Left ventricle myocardium inferior (tissue), 1 donor: Measurements from ENCODE around the gene DYDC2. TPM values are rescaled to one million over a fixed set of nuclear protein-coding genes. Genes with fewer than 3 reads are reported as not detected.
"Not testable (repeated sequence)": the region's sequence is repeated elsewhere in the genome, so short reads cannot be mapped to it uniquely, and the experiment has no call there.

Source experiments
- DNase-seq: peaks from one replicate; pipeline ENCODE4 v3.0.0-alpha.2; 2020
- H3K27ac ChIP-seq: fragments of 200-600 bp; replicated peaks from 2 replicates; pipeline ENCODE4 v1.8.0; 2021
- H3K27me3 ChIP-seq: fragments of 200-600 bp; 2 replicates; pipeline ENCODE4 v1.8.0; 2021; ENCODE audit warnings: low read depth
- H3K36me3 ChIP-seq: fragments of 200-600 bp; 2 replicates; pipeline ENCODE4 v1.8.0; 2021
- H3K4me1 ChIP-seq: fragments of 200-600 bp; 2 replicates; pipeline ENCODE4 v1.8.0; 2021
- H3K4me3 ChIP-seq: fragments of 200-600 bp; 2 replicates; pipeline ENCODE4 v1.8.0; 2021; ENCODE audit warnings: mild to moderate bottlenecking, moderate library complexity
- H3K9me3 ChIP-seq: fragments of 200-600 bp; replicated peaks from 2 replicates; pipeline ENCODE4 v1.8.0; 2021
- intact Hi-C: fragments of 100-400 bp; cut with micrococcal nuclease; formaldehyde crosslinking; loops from one replicate; pipeline ENCODE4 v1.11.0; 2022
- total RNA-seq: library from RNA; stranded (reverse); fragmentation: NEBNext Ultra II Directional; extraction: Animal tissue kit (Norgen Biotek cat#: 25700); gene quantifications from one replicate; pipeline ENCODE4 v1.2.1, GENCODE V29; 2021
- TF ChIP-seq, protein P1 (sequence below): fragments of 200-600 bp; IDR thresholded peaks from 2 replicates; pipeline ENCODE4 v1.8.0; 2021; ENCODE audit warnings: antibody characterized with exemption, mild to moderate bottlenecking, borderline replicate concordance
- donor health status: DM: no; HTN: yes; CAD: no; lungs with severe emphysema.

DYDC2 gene
- total RNA-seq, 1 donor from 2014 or later = not detected

DNA sequence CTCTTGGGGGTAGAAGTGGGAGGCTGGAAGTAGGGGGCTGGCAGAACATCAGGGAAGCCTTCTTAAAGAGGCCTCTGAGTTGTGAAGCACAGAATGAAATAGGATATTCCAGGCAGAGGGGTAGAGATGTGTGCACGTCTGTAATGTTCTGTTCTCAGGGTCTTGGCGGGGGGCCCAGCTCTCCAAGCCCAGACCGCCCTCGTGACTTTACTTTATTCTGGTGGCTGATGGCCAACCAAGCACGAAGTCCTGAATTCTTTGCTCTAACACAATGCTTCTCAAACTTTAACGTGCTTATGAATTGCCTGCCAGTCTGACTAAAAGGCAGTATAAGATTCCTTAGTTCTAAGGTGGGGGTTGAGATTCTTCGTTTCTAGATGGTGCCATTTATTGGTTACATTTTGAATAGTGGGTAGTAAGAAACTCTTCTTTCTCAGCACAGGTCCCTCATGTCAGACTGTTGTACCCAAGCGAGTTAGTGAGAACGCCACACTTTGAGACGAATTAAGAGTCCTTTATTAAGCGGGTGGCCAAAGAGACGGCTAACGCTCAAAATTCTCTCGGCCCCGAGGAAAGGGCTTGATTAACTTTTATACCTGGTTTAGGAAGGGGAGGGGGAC is 60.0 kb downstream of the DYDC2 start:
- peaks cover 88% of the 10 kb centered on the region for H3K4me1 ChIP-seq
- TF ChIP-seq, protein P1, sequence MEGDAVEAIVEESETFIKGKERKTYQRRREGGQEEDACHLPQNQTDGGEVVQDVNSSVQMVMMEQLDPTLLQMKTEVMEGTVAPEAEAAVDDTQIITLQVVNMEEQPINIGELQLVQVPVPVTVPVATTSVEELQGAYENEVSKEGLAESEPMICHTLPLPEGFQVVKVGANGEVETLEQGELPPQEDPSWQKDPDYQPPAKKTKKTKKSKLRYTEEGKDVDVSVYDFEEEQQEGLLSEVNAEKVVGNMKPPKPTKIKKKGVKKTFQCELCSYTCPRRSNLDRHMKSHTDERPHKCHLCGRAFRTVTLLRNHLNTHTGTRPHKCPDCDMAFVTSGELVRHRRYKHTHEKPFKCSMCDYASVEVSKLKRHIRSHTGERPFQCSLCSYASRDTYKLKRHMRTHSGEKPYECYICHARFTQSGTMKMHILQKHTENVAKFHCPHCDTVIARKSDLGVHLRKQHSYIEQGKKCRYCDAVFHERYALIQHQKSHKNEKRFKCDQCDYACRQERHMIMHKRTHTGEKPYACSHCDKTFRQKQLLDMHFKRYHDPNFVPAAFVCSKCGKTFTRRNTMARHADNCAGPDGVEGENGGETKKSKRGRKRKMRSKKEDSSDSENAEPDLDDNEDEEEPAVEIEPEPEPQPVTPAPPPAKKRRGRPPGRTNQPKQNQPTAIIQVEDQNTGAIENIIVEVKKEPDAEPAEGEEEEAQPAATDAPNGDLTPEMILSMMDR = no peak

DNA sequence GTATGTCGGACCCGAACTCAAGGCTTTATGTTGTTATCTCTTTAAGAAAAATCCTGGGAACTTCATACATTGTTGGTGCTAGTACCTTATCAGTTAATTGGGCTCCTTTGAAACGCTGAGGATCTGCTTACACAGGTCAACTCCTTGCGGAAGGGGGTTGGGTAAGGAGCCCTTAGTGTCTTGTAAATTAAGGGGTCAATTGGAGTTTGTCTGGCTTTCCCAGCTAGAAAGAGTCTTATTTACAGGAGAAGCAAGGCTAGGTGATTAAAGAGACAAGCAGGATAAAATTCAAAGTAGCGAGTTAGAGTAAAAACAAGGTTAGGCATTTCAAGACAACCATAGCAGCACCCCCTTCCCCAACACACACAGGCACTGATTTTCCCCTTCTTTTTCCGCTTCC is 60.7 kb downstream of the DYDC2 start:
- DNase-seq = not testable (repeated sequence)

More for the DNA sequence above, 60.0 kb downstream of the DYDC2 start:
- no peaks in the 10 kb centered on the region for H3K9me3 ChIP-seq
- H3K27ac ChIP-seq = peak overlapping the region; percentile 96
- DNase-seq = peak; percentile 86
- H3K4me3 ChIP-seq = peak overlapping the region; percentile 27
- peaks cover 13% of the 10 kb centered on the region for H3K36me3 ChIP-seq
- H3K27me3 ChIP-seq = no peaks in the 10 kb centered on the region
- intact Hi-C loops = no loop called here

More for the DNA sequence above, 60.7 kb downstream of the DYDC2 start:
- H3K4me3 ChIP-seq, H3K9me3 ChIP-seq, H3K27me3 ChIP-seq, intact Hi-C loops: not testable (repeated sequence)
- Histone ChIP-seq H3K27ac (peak overlapping the region; percentile 96), H3K36me3 (peaks cover 18% of the 10 kb centered on the region), H3K4me1 (peaks cover 85% of the 10 kb centered on the region)

Other genes with a start within 250 kb of the DYDC2 start
- 34.3 TPM for gene PLAC9, start 224.1 kb upstream of the DYDC2 start, total RNA-seq
- gene ANXA11, start 151.2 kb upstream of the DYDC2 start, total RNA-seq = 390 TPM
- not detected for gene MAT1A, start 67.1 kb upstream of the DYDC2 start, total RNA-seq
- not detected for gene DYDC1, start within 50 bp of the DYDC2 start, total RNA-seq
- gene PRXL2A, start 51.8 kb downstream of the DYDC2 start, total RNA-seq = 101 TPM
- gene TSPAN14, start 97.5 kb downstream of the DYDC2 start, total RNA-seq = 33.4 TPM
- gene SH2D4B, start 181.1 kb downstream of the DYDC2 start, total RNA-seq = not detected